ENCODE measurements around the gene USO1. TPM values are rescaled to one million over a fixed set of nuclear protein-coding genes. Genes with fewer than 3 reads are reported as not detected.
A peak's percentile ranks its signal among the peaks of the same experiment; 100 is the strongest.

The USO1 gene
- polyA plus RNA-seq, 1 donor (not counting 4 experiments of a cell fraction or from before 2014, with no cell fraction given): 75.4 TPM

- Histone ChIP-seq H3K4me2 (ENCODE audit: control insufficient read depth, extremely low read depth, insufficient read depth, low read depth, low read length) (no peak overlapping the region), H3K9ac (ENCODE audit: control insufficient read depth, extremely low read depth, insufficient read depth, low read length) (no peak overlapping the region), H3K79me2 (ENCODE audit: control insufficient read depth, insufficient read depth, low read length) (peaks cover 55% of the 10 kb centered on the region), H3K36me3 (ENCODE audit: control insufficient read depth in 2 of 2, extremely low read depth in 1 of 2, insufficient read depth in 2 of 2, low read length in 2 of 2) (peaks cover 0 to 3% of the 10 kb centered on the region in 2 experiments), H4K20me1 (ENCODE audit: control insufficient read depth, extremely low read depth, insufficient read depth, low read length) (peaks cover 3% of the 10 kb centered on the region), H3K9me1 (ENCODE audit: control insufficient read depth, extremely low read depth, insufficient read depth, low read length) (peaks cover 2% of the 10 kb centered on the region), H3K9me3 (ENCODE audit: control insufficient read depth, low read depth, low read length) (no peaks in the 10 kb centered on the region), H3K4me1 (ENCODE audit: control insufficient read depth, extremely low read depth, insufficient read depth, low read length) (peaks cover 5% of the 10 kb centered on the region), H3K27me3 (ENCODE audit: control insufficient read depth, extremely low read depth, insufficient read depth, low read length) (no peaks in the 10 kb centered on the region), H3K4me3 (ENCODE audit: control insufficient read depth in 2 of 3, extremely low read depth in 1 of 3, insufficient read depth in 2 of 3, low read depth in 1 of 3, low read length in 3 of 3) (no peak overlapping the region), H3K27ac (ENCODE audit: control insufficient read depth, insufficient read depth, low read length) (no peak overlapping the region), H2AFZ (ENCODE audit: control insufficient read depth, low read length) (no peak overlapping the region)
- DNase-seq (ENCODE audit: low read depth, low spot score): no peak
- dilution Hi-C loops (cut with MboI; ENCODE audit: extremely low pct_ligation_motif_present, low sequenced_read_pairs): no loop called here
- TF ChIP-seq, protein P1, sequence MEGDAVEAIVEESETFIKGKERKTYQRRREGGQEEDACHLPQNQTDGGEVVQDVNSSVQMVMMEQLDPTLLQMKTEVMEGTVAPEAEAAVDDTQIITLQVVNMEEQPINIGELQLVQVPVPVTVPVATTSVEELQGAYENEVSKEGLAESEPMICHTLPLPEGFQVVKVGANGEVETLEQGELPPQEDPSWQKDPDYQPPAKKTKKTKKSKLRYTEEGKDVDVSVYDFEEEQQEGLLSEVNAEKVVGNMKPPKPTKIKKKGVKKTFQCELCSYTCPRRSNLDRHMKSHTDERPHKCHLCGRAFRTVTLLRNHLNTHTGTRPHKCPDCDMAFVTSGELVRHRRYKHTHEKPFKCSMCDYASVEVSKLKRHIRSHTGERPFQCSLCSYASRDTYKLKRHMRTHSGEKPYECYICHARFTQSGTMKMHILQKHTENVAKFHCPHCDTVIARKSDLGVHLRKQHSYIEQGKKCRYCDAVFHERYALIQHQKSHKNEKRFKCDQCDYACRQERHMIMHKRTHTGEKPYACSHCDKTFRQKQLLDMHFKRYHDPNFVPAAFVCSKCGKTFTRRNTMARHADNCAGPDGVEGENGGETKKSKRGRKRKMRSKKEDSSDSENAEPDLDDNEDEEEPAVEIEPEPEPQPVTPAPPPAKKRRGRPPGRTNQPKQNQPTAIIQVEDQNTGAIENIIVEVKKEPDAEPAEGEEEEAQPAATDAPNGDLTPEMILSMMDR (optimal IDR thresholded peaks at IDR 0.05 in 1 of 3, IDR thresholded peaks at IDR 0.05 in 1 of 3, conservative IDR thresholded peaks at IDR 0.05 in 1 of 3; ENCODE audit: extremely low read depth in 1 of 3, insufficient read depth in 2 of 3, low read length in 3 of 3): no peak
- no peak for TF ChIP-seq EZH2 (IDR thresholded peaks at IDR 0.05; ENCODE audit: low read length)
- FAIRE-seq: no peak
These were observed 18.1 kb downstream of the USO1 start for GRCh38 chr4:75742451-75742850.

DNA sequence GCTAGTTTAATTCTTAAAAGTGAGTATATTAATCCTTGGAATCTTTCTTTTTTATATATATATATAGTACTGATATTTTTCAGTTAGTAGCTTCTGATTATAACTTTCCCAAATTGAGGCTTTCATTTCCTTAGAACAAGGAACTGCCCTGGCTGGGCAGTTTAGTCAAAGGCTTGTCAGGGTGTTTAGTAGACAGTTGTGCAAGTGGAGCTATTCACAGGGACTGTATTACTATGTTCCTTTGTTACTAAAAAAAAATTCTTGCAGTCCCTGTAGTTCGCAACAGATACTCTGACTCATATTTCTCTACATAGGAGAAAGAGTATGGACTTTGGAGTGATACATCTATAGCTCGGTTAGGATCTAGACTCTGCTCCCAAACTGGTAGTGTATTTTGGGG is 20.8 kb downstream of the USO1 start:
- H3K36me3 ChIP-seq (ENCODE audit: control insufficient read depth in 2 of 2, extremely low read depth in 1 of 2, insufficient read depth in 2 of 2, low read length in 2 of 2): peaks cover 1 to 4% of the 10 kb centered on the region in 2 experiments
- H3K4me1 ChIP-seq (ENCODE audit: control insufficient read depth, extremely low read depth, insufficient read depth, low read length): peaks cover 5% of the 10 kb centered on the region
- no peak for TF ChIP-seq EZH2 (IDR thresholded peaks at IDR 0.05; ENCODE audit: low read length)
- TF ChIP-seq, protein P1 (optimal IDR thresholded peaks at IDR 0.05 in 1 of 3, IDR thresholded peaks at IDR 0.05 in 1 of 3, conservative IDR thresholded peaks at IDR 0.05 in 1 of 3; ENCODE audit: extremely low read depth in 1 of 3, insufficient read depth in 2 of 3, low read length in 3 of 3): no peak
- H3K9ac ChIP-seq (ENCODE audit: control insufficient read depth, extremely low read depth, insufficient read depth, low read length): no peak overlapping the region
- H4K20me1 ChIP-seq (ENCODE audit: control insufficient read depth, extremely low read depth, insufficient read depth, low read length): peaks cover 3% of the 10 kb centered on the region
- H3K79me2 ChIP-seq (ENCODE audit: control insufficient read depth, insufficient read depth, low read length): peaks cover 54% of the 10 kb centered on the region
- FAIRE-seq (no peak), DNase-seq (ENCODE audit: low read depth, low spot score) (peak; percentile 15)
- H3K27me3 ChIP-seq (ENCODE audit: control insufficient read depth, extremely low read depth, insufficient read depth, low read length): no peaks in the 10 kb centered on the region
- no peaks in the 10 kb centered on the region for H3K9me3 ChIP-seq (ENCODE audit: control insufficient read depth, low read depth, low read length)
- H3K4me2 ChIP-seq (ENCODE audit: control insufficient read depth, extremely low read depth, insufficient read depth, low read depth, low read length): no peak overlapping the region
- peaks cover 2% of the 10 kb centered on the region for H3K9me1 ChIP-seq (ENCODE audit: control insufficient read depth, extremely low read depth, insufficient read depth, low read length)
- dilution Hi-C loops (cut with MboI; ENCODE audit: extremely low pct_ligation_motif_present, low sequenced_read_pairs): no loop called here
- no peak overlapping the region for H3K4me3 ChIP-seq (ENCODE audit: control insufficient read depth in 2 of 3, extremely low read depth in 1 of 3, insufficient read depth in 2 of 3, low read depth in 1 of 3, low read length in 3 of 3)
- peak overlapping the region; percentile 26 for H3K27ac ChIP-seq (ENCODE audit: control insufficient read depth, insufficient read depth, low read length)
- H2AFZ ChIP-seq (ENCODE audit: control insufficient read depth, low read length): no peak overlapping the region
